Uterus (tissue), 2 donors: ENCODE measurements around the gene FUT8.

Experiments used
- CTCF ChIP-seq, 4 experiments: fragments of 200-600 bp in 2 of 4; fragments of 450-650 bp in 2 of 4; sonication (generic) in 2 of 4; IDR thresholded peaks; one replicate each; pipeline ENCODE4 v1.5.1; 2016 to 2019; ENCODE audit warnings: antibody characterized with exemption in 4 of 4, mild to moderate bottlenecking in 2 of 4, moderate library complexity in 1 of 4
- POLR2A ChIP-seq, 2 donors: fragments of 450-650 bp; IDR thresholded peaks; one replicate each; pipeline ENCODE4 v1.6.1; 2016; ENCODE audit warnings: antibody characterized with exemption in 2 of 2, mild to moderate bottlenecking in 1 of 2, moderate library complexity in 1 of 2

GRCh38 chr14:65419593-65420252, 7.2 kb downstream of the FUT8 start:
- no peak for TF ChIP-seq CTCF (IDR thresholded peaks at IDR 0.05)
- no peak for TF ChIP-seq POLR2A (IDR thresholded peaks at IDR 0.05)
